Fibroblast of skin of left biceps (primary cell): ENCODE measurements around the gene TNNI2.

Experiments used
- DNase-seq, 2 experiments: peaks; one replicate each; pipeline ENCODE4 v3.0.0-alpha.2; 2013; ENCODE audit warnings: low read depth in 2 of 2

TNNI2 gene

GRCh38 chr11:1847006-1847735 is 8.4 kb downstream of the TNNI2 start:
- no peak for DNase-seq

GRCh38 chr11:1847926-1848639 is 9.3 kb downstream of the TNNI2 start:
- DNase-seq = no peak

- DNase-seq = no peak
These were observed 10.1 kb downstream of the TNNI2 start for GRCh38 chr11:1848640-1849430.

GRCh38 chr11:1851468-1852180 is 12.8 kb downstream of the TNNI2 start:
- DNase-seq = no peak

- DNase-seq = no peak
These were observed 13.6 kb downstream of the TNNI2 start for GRCh38 chr11:1852271-1852876.

GRCh38 chr11:1852877-1853276 is 14.1 kb downstream of the TNNI2 start, which contains the start of gene LSP1:
LSP1 (plus strand) TSS chr11:1853084; CDS start chr11:1853145, 61 bp downstream.
- no peak for DNase-seq

GRCh38 chr11:1853376-1854131 is 14.8 kb downstream of the TNNI2 start:
- no peak for DNase-seq

- DNase-seq = no peak
These were observed 15.6 kb downstream of the TNNI2 start for GRCh38 chr11:1854132-1854948.

GRCh38 chr11:1854949-1855885 is 16.4 kb downstream of the TNNI2 start:
- DNase-seq = no peak

GRCh38 chr11:1855886-1856265 is 17.1 kb downstream of the TNNI2 start:
- no peak for DNase-seq

- no peak for DNase-seq
These were observed 17.7 kb downstream of the TNNI2 start for GRCh38 chr11:1856306-1857005.

- DNase-seq = no peak
These were observed 18.3 kb downstream of the TNNI2 start for GRCh38 chr11:1857064-1857463.

GRCh38 chr11:1858154-1858553 is 19.4 kb downstream of the TNNI2 start:
- DNase-seq = no peak

- DNase-seq = no peak
These were observed 19.8 kb downstream of the TNNI2 start for GRCh38 chr11:1858576-1858975.

GRCh38 chr11:1859004-1859403 is 20.2 kb downstream of the TNNI2 start:
- DNase-seq = no peak

- no peak for DNase-seq
These were observed 21.3 kb downstream of the TNNI2 start for GRCh38 chr11:1860108-1860507.

- no peak for DNase-seq
These were observed 22.9 kb downstream of the TNNI2 start for GRCh38 chr11:1861435-1862411.
